Mesendoderm (in vitro differentiated cells): Measurements from ENCODE around the gene SLC28A2.
A peak's percentile ranks its signal among the peaks of the same experiment; 100 is the strongest.
"Not testable (repeated sequence)": the region's sequence is repeated elsewhere in the genome, so short reads cannot be mapped to it uniquely, and the experiment has no call there.

Source experiments
- DNase-seq: peaks from one replicate; pipeline ENCODE4 v3.0.0; 2013
- H2AK5ac ChIP-seq: 2 replicates; pipeline ENCODE4 v1.6.1; 2013; ENCODE audit warnings: low read length, inconsistent platforms
- H2BK120ac ChIP-seq: 2 replicates; pipeline ENCODE4 v1.6.1; 2013; ENCODE audit warnings: low read depth, mild to moderate bottlenecking, low read length, moderate library complexity, mixed read lengths
- H2BK15ac ChIP-seq: replicated peaks from 2 replicates; pipeline ENCODE4 v1.6.1; 2013; ENCODE audit warnings: low read depth, mild to moderate bottlenecking, moderate library complexity
- H2BK5ac ChIP-seq: 2 replicates; pipeline ENCODE4 v1.6.1; 2013; ENCODE audit warnings: low read length, inconsistent platforms
- H3K18ac ChIP-seq: 2 replicates; pipeline ENCODE4 v1.6.1; 2013; ENCODE audit warnings: mild to moderate bottlenecking, low read length, mixed read lengths
- H3K23ac ChIP-seq: one replicate; pipeline ENCODE4 v1.6.1; 2013; ENCODE audit warnings: low read length
- H3K27ac ChIP-seq: 2 replicates; pipeline ENCODE4 v1.5.1; 2013; ENCODE audit warnings: low read depth, mild to moderate bottlenecking, inconsistent platforms, low read length, moderate library complexity
- H3K27me3 ChIP-seq: 2 replicates; pipeline ENCODE4 v1.6.1; 2013; ENCODE audit warnings: low read length, control low read depth, mild to moderate bottlenecking, inconsistent platforms; ENCODE audit not compliant: insufficient read depth, poor library complexity
- H3K36me3 ChIP-seq: 2 replicates; pipeline ENCODE4 v1.6.1; 2013; ENCODE audit warnings: low read length, inconsistent platforms; ENCODE audit not compliant: control insufficient read depth, insufficient read depth
- H3K4ac ChIP-seq: one replicate; pipeline ENCODE4 v1.6.1; 2013; ENCODE audit warnings: low read depth, mild to moderate bottlenecking, low read length, moderate library complexity
- H3K4me1 ChIP-seq: 2 replicates; pipeline ENCODE4 v1.6.1; 2013; ENCODE audit warnings: low read depth, low read length, inconsistent platforms; ENCODE audit not compliant: control insufficient read depth
- H3K4me2 ChIP-seq: 2 replicates; pipeline ENCODE4 v1.6.1; 2013; ENCODE audit warnings: low read length
- H3K4me3 ChIP-seq: 2 replicates; pipeline ENCODE4 v1.5.1; 2013; ENCODE audit warnings: mild to moderate bottlenecking, low read length
- H3K56ac ChIP-seq: one replicate; pipeline ENCODE4 v1.6.1; 2013; ENCODE audit warnings: low read length
- H3K79me1 ChIP-seq: 2 replicates; pipeline ENCODE4 v1.6.1; 2013; ENCODE audit warnings: low read length, inconsistent platforms
- H3K79me2 ChIP-seq: 2 replicates; pipeline ENCODE4 v1.6.1; 2013; ENCODE audit warnings: mild to moderate bottlenecking, low read length; ENCODE audit not compliant: control insufficient read depth, insufficient read depth
- H3K9ac ChIP-seq: 2 replicates; pipeline ENCODE4 v1.6.1; 2013; ENCODE audit warnings: low read length, inconsistent platforms
- H4K5ac ChIP-seq: one replicate; pipeline ENCODE4 v1.6.1; 2013; ENCODE audit warnings: low read length
- H4K8ac ChIP-seq: one replicate; pipeline ENCODE4 v1.6.1; 2013; ENCODE audit warnings: low read depth, mild to moderate bottlenecking, control low read depth, low read length, moderate library complexity
- WGBS: extraction: QIAGEN DNeasy Blood & Tissue Kit; methylation state at CpG from one replicate; pipeline ENCODE4 v1.1.7; 2013; ENCODE audit warnings: low lambda C conversion rate, missing lambda C conversion rate; ENCODE audit not compliant: insufficient coverage; ENCODE audit errors: extremely low coverage; 5-methylcytosine and 5-hydroxymethylcytosine counted together

Gene SLC28A2

GRCh38 chr15:45304711-45305110, 52.7 kb downstream of the SLC28A2 start:
- H3K27ac ChIP-seq = no peak overlapping the region
- H3K4me2 ChIP-seq = no peak overlapping the region
- no peak overlapping the region for H3K23ac ChIP-seq
- no peak overlapping the region for H4K8ac ChIP-seq
- no peak overlapping the region for H2BK120ac ChIP-seq
- no peak overlapping the region for H3K56ac ChIP-seq
- no peak overlapping the region for H3K4me3 ChIP-seq
- WGBS = no CpG with 5 or more reads among the region's 3 CpGs
- no peak for DNase-seq
- no peaks in the 10 kb centered on the region for H3K36me3 ChIP-seq
- no peak overlapping the region for H2BK15ac ChIP-seq
- H3K18ac ChIP-seq = no peak overlapping the region
- no peak overlapping the region for H3K9ac ChIP-seq
- no peak overlapping the region for H3K4ac ChIP-seq
- H3K79me1 ChIP-seq = no peaks in the 10 kb centered on the region
- no peak overlapping the region for H2AK5ac ChIP-seq
- no peaks in the 10 kb centered on the region for H3K79me2 ChIP-seq
- H4K5ac ChIP-seq = no peak overlapping the region
- no peaks in the 10 kb centered on the region for H3K4me1 ChIP-seq
- no peak overlapping the region for H2BK5ac ChIP-seq
- no peaks in the 10 kb centered on the region for H3K27me3 ChIP-seq

DNA sequence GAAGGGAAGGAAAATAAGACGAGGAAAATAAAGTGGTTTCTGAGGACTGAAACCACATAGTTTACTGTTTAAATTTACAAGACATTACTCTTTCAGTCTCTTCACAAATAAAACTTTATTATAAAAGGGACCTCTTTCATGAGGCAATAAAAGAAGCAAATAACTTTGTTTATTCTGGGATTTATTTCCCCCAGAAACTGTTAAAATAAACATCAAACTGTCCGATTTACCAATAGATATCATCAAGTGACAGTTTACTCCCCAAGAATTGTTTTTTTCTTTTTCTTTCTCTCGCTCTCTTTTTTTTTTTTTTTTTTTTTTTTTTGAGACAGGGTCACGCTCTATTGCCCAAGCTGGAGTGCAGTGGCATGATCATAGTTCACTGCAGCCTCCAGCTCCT, 54.1 kb downstream of the SLC28A2 start:
- Histone ChIP-seq H3K27me3 (no peaks in the 10 kb centered on the region), H3K4me2 (no peak overlapping the region), H2BK120ac (no peak overlapping the region), H2BK15ac (no peak overlapping the region), H4K5ac (no peak overlapping the region), H3K4me3 (no peak overlapping the region), H4K8ac (no peak overlapping the region), H3K4me1 (no peaks in the 10 kb centered on the region), H3K18ac (no peak overlapping the region), H3K56ac (no peak overlapping the region), H3K23ac (no peak overlapping the region), H3K79me1 (no peaks in the 10 kb centered on the region), H2AK5ac (no peak overlapping the region), H3K4ac (no peak overlapping the region), H3K9ac (no peak overlapping the region), H3K36me3 (no peaks in the 10 kb centered on the region), H3K27ac (no peak overlapping the region), H3K79me2 (no peaks in the 10 kb centered on the region), H2BK5ac (no peak overlapping the region)
- no peak for DNase-seq
- no CpG with 5 or more reads among the region's 4 CpGs for WGBS

DNA sequence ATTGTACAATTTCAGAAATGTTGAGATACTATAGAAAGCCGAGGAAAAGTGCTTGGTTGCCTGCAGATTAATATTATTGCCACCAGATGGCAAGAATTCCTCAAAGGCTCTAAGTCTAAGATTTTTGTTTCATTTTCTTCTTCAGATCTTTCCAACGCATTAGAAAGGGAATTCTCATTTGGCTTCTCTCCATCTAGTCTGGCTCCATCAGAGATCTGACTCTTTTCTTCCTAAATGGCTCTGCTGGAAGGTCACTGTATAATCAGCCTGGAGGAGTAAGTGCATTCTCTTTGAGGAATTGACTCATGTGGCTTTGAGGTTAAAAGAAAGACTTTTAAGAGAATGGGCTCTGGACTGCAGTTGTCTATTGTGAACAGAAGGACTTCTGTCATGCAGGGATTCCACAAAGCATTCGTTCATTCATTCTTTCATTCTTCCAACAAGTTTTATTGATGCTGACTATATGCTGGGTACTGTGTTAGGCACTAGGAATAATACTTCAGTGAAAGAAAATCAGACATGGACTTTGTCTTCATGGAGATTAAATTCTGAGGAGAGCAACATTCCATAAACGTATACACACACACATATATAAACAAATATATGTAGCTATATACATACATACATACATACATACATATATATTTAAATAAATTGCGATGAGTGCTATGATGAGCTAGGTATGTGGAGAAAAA, 55.3 kb downstream of the SLC28A2 start:
- H3K79me2 ChIP-seq = no peaks in the 10 kb centered on the region
- H2BK5ac ChIP-seq = no peak overlapping the region
- H3K4ac ChIP-seq = no peak overlapping the region
- no peak overlapping the region for H2BK120ac ChIP-seq
- no peak overlapping the region for H3K18ac ChIP-seq
- no peak overlapping the region for H3K56ac ChIP-seq
- DNase-seq = no peak
- no peak overlapping the region for H3K4me2 ChIP-seq
- no peak overlapping the region for H4K5ac ChIP-seq
- no peaks in the 10 kb centered on the region for H3K36me3 ChIP-seq
- no peak overlapping the region for H2AK5ac ChIP-seq
- no peak overlapping the region for H3K23ac ChIP-seq
- no peak overlapping the region for H3K4me3 ChIP-seq
- H3K79me1 ChIP-seq = no peaks in the 10 kb centered on the region
- H4K8ac ChIP-seq = no peak overlapping the region
- WGBS = no CpG with 5 or more reads among the region's 5 CpGs
- no peak overlapping the region for H3K9ac ChIP-seq
- no peak overlapping the region for H2BK15ac ChIP-seq
- H3K4me1 ChIP-seq = no peaks in the 10 kb centered on the region
- H3K27ac ChIP-seq = no peak overlapping the region
- H3K27me3 ChIP-seq = no peaks in the 10 kb centered on the region

DNA sequence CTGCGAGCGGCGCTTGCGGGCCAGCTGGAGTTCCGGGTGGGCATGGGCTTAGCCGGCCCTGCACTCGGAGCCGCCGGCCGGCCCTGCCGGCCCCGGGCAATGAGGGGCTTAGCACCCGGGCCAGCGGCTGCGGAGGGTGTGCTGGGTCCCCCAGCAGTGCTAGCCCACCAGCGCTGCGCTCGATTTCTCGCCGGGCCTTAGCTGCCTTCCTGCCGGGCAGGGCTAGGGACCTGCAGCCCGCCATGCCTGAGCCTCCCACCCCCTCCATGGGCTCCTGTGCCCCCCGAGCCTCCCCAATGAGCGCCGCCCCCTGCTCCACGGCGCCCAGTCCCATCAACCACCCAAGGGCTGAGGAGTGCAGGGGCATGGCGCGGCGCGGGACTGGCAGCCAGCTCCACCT, 62.1 kb downstream of the SLC28A2 start:
- H3K36me3 ChIP-seq, H3K79me1 ChIP-seq, H2AK5ac ChIP-seq, H3K56ac ChIP-seq, H4K5ac ChIP-seq, H4K8ac ChIP-seq, H3K23ac ChIP-seq, H3K27ac ChIP-seq, H2BK15ac ChIP-seq, H3K4me1 ChIP-seq, DNase-seq, H2BK120ac ChIP-seq, H3K4me2 ChIP-seq, H3K4me3 ChIP-seq, H3K4ac ChIP-seq, H3K27me3 ChIP-seq, H3K9ac ChIP-seq, H3K18ac ChIP-seq, H2BK5ac ChIP-seq, H3K79me2 ChIP-seq: not testable (repeated sequence)
- WGBS = no CpG with 5 or more reads among the region's 31 CpGs

- Histone ChIP-seq H3K79me2 (no peaks in the 10 kb centered on the region), H3K36me3 (no peaks in the 10 kb centered on the region), H2BK120ac (no peak overlapping the region), H3K4me3 (no peak overlapping the region), H3K4ac (no peak overlapping the region), H2BK5ac (no peak overlapping the region), H4K5ac (no peak overlapping the region), H3K27ac (no peak overlapping the region), H4K8ac (no peak overlapping the region), H2BK15ac (no peak overlapping the region), H3K4me1 (no peaks in the 10 kb centered on the region), H3K18ac (no peak overlapping the region), H3K9ac (no peak overlapping the region), H2AK5ac (no peak overlapping the region), H3K79me1 (no peaks in the 10 kb centered on the region), H3K23ac (no peak overlapping the region), H3K27me3 (no peaks in the 10 kb centered on the region), H3K56ac (no peak overlapping the region), H3K4me2 (no peak overlapping the region)
- no CpG with 5 or more reads among the region's 13 CpGs for WGBS
- peak; percentile 80 for DNase-seq
Observed at GRCh38 chr15:45314960-45315359, 62.9 kb downstream of the SLC28A2 start.
